GM12892 (cell line): ENCODE data around the gene KLF1.

Source experiments
- POLR2A ChIP-seq: IDR thresholded peaks from 2 replicates; pipeline ENCODE4 v1.6.1; 2011; ENCODE audit warnings: low read depth, low read length, control low read depth
- POLR2AphosphoS5 ChIP-seq: IDR thresholded peaks from 2 replicates; pipeline ENCODE4 v1.6.1; 2011; ENCODE audit warnings: low read depth, low read length, control low read depth
- TAF1 ChIP-seq: IDR thresholded peaks from 2 replicates; pipeline ENCODE4 v1.6.1; 2011; ENCODE audit warnings: low read depth, mild to moderate bottlenecking, control low read depth, low read length, borderline replicate concordance

GRCh38 chr19:12836529-12836863 lies 50.5 kb downstream of the KLF1 start:
- TF ChIP-seq TAF1 (no peak), POLR2AphosphoS5 (no peak), POLR2A (no peak)
